Measurements from ENCODE around the gene PRRC2B. TPM values are rescaled to one million over a fixed set of nuclear protein-coding genes. Genes with fewer than 3 reads are reported as not detected.
"Not testable (repeated sequence)": the region's sequence is repeated elsewhere in the genome, so short reads cannot be mapped to it uniquely, and the experiment has no call there.

PRRC2B gene
- total RNA-seq, 1 experiment from 2014 or later = 41.1 TPM

DNA sequence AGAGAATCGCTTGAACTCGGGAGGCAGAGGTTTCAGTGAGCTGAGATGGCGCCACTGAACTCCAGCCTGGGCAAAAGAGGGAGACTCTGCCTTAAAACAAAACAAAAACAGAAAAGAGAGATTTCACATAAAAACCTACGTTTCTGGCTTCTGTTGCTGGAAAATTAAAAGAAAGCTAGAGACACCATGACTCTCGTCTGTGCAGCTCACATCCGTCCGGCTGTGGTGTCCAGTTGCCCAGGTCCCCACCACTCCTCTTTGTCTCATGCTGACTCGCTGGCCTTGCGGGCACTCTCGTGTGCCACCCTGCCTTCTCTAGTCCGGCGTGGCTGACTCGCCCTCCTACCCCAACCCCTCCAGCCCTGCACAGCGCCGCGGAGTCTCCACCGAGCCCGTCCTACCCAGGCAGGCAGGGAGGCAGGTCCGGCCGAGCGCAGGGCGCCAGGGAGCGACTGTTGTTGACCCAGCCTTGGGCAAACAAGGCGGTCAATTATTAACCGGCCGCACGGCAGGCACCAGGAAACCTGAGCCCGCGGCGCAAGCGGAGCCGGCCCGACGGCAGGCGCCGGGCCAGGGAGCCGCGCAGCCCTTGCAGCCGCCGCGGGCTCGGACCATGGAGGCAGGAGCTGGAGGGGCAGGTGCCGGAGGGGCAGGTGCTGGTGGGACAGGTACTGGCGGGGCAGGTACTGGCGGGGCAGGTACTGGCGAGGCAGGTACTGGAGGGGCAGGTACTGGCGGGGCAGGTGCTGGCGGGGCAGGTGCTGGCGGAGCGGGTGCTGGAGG, 151.3 kb downstream of the PRRC2B start, which contains the start of gene PRRT1B:
PRRT1B (plus strand) TSS at position 521 of the 783 bp plus-strand sequence; CDS start at position 614, 93 bp downstream.
- no peak within 1 kb of the TSS for H3K27ac ChIP-seq
- no peak within 1 kb of the TSS for H3K4me3 ChIP-seq
- H3K9me3 ChIP-seq (replicated peaks) = peaks cover 16% of the 10 kb centered on the region
- no peaks in the 10 kb centered on the region for H3K36me3 ChIP-seq
- H3K4me1 ChIP-seq (replicated peaks) = peaks cover 5% of the 10 kb centered on the region
- DNase-seq (ENCODE audit: low read depth in 1 of 2, low spot score in 2 of 2) = no peak
- H3K27me3 ChIP-seq (replicated peaks) = peaks cover 21% of the 10 kb centered on the region

DNA sequence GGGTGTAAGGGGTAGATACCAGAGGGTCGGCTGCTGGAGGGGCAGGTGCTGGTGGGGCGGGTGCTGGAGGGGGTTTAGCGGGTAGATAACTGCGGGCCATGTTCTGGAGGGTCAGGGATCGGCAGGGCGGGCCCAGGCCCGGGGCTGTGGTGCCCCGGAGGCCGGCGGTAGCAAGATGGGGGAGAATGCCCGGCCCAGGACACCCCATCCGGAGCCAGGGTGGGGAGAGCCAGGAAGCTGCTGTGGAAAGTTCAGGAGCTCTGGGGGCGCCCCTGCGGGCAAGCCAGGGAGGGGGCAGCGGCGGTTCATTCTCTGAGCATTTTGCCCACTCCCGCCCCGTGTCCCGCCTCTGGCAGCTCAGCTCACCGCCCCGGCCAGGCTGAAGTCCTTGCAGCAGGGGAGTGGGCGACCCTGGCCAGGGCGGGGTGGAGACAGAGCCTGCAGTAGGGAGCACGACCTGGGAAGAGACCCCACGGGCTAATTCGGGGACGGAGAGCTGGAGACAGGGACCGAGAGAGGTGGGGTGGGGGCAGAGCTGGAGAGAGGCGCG, 152.0 kb downstream of the PRRC2B start:
- H3K36me3 ChIP-seq = no peaks in the 10 kb centered on the region
- H3K4me3 ChIP-seq = no peak overlapping the region
- H3K9me3 ChIP-seq (replicated peaks) = peaks cover 16% of the 10 kb centered on the region
- no peak for DNase-seq (ENCODE audit: low read depth in 1 of 2, low spot score in 2 of 2)
- H3K4me1 ChIP-seq (replicated peaks) = peaks cover 5% of the 10 kb centered on the region
- H3K27me3 ChIP-seq (replicated peaks) = peaks cover 21% of the 10 kb centered on the region
- H3K27ac ChIP-seq = no peak overlapping the region

DNA sequence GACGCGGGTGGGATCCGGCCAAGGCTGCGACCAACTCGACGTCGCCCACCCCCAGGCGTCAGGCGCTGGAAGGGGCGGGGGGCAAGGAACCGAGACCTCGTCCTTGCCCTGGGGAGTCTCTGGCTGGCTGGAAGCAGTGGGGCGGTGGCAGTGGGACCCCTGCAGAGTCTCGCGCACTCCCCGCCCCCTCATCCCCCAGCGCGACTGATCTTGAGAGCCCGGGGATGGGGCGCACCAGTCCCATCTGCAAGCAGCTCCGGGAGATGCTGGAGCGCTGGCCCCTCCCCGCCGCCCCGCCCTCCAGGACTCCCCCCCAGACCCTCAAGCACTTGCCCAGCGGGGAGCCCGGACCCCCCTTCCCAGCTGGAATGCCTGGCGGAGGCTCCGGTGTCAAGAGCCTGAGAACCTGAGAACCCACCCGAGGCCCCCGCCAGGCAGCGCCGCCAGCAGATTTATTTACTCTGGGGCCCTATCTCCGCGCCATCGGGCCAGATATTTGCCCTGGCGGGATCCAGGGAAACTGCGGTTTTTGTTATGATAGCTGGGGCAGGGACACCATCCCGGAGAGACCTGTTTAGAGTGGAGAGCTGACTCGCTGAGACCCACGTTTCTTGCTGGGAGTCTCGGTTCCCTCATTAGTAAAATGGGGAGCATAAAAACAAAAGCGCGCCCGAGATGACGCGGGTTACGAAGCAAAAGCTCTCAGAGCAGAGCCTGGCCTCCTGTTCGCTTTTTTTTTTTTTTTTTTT, 152.6 kb downstream of the PRRC2B start:
- peaks cover 21% of the 10 kb centered on the region for H3K27me3 ChIP-seq (replicated peaks)
- H3K9me3 ChIP-seq (replicated peaks) = peaks cover 16% of the 10 kb centered on the region
- no peak overlapping the region for H3K4me3 ChIP-seq
- H3K27ac ChIP-seq = no peak overlapping the region
- peaks cover 5% of the 10 kb centered on the region for H3K4me1 ChIP-seq (replicated peaks)
- DNase-seq (ENCODE audit: low read depth in 1 of 2, low spot score in 2 of 2) = peak in 1 of 2 experiments; percentile 27
- H3K36me3 ChIP-seq = no peaks in the 10 kb centered on the region

DNA sequence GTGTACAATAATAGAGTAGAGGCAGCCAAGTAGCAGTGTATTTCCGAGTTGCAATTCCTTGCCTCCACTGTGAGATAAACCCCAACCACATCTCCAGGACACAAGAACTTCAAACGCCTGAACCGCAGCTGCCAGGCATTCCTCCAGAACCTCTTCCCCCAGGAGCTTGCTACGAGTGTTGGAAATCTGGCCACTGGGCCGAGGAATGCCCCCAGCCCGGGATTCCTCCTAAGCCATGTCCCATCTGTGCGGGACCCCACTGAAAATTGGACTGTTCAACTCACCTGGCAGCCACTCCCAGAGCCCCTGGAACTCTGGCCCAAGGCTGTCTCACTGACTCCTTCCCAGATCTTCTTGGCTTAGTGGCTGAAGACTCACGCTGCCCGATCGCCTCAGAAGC, 155.3 kb downstream of the PRRC2B start:
- H3K36me3 ChIP-seq = not testable (repeated sequence)

More for the DNA sequence above, 155.3 kb downstream of the PRRC2B start:
- not testable (repeated sequence) for DNase-seq (ENCODE audit: low read depth in 1 of 2, low spot score in 2 of 2); H3K4me3 ChIP-seq; H3K9me3 ChIP-seq (replicated peaks); H3K27ac ChIP-seq
- Histone ChIP-seq H3K27me3 (replicated peaks) (peaks cover 21% of the 10 kb centered on the region), H3K4me1 (replicated peaks) (peaks cover 20% of the 10 kb centered on the region)

Other genes with a start within 250 kb of the PRRC2B start
- gene FAM78A, start 117.6 kb upstream of the PRRC2B start, total RNA-seq (2014; rRNA removed; shearing (Covaris generic)) = 0.03 TPM in 1 of 2 replicates, not detected in the other
- 0.08 TPM in 1 of 2 replicates, not detected in the other for gene PLPP7, start 104.4 kb upstream of the PRRC2B start, total RNA-seq (2014; rRNA removed; shearing (Covaris generic))
- gene POMT1, start 108.8 kb downstream of the PRRC2B start, total RNA-seq (2014; rRNA removed; shearing (Covaris generic)) = 25.6 and 34.6 TPM in 2 replicates
- 19.1 and 21.9 TPM in 2 replicates for gene UCK1, start 137.2 kb downstream of the PRRC2B start, total RNA-seq (2014; rRNA removed; shearing (Covaris generic))
- not detected in 2 replicates for gene PRRT1B, start 151.4 kb downstream of the PRRC2B start, total RNA-seq (2014; rRNA removed; shearing (Covaris generic))